SH-SY5Y (cell line): ENCODE results near the gene DYNC1LI2.

Experiments
- GATA2 ChIP-seq: IDR thresholded peaks from 2 replicates; pipeline ENCODE4 v1.6.1; 2011; ENCODE audit warnings: mild to moderate bottlenecking, low read depth, low read length
- GATA3 ChIP-seq: IDR thresholded peaks from 2 replicates; pipeline ENCODE4 v1.6.1; 2011; ENCODE audit warnings: low read depth, mild to moderate bottlenecking, low read length, moderate library complexity

DNA sequence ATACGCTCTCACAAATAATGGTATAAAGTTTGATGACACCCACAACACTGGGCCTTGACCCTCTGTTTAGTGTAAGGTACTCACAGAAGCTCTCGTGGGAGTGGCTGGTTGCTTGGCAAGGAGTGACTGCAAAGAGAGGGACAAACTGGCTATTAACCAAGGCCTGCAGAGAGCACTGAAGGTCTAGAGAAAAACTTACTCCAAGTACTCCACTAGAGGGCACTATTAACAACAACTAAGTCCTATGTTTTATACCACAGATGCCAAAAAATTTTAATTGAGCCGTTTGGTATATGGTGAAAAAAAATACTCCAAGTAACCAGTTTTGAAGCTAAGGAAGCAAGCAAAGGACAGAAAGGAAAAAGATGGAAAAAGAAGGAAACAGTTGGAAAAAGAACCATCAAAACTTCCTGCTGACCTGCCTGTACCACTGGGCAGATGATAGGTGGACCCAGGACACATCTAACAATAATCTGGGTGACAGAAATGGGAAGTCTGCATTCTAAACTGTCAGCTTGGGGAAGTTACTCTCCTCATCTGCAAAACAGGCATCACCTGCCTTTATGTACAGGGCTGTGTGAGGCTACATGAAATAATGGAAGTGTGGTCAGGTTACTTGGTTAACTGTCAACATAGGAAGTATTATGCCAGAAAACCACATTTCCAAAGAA, 23.2 kb downstream of the DYNC1LI2 start:
- TF ChIP-seq GATA2 (no peak), GATA3 (no peak)
